IMR-90 (cell line): Measurements from ENCODE around the gene RIPOR3. TPM values are rescaled to one million over a fixed set of nuclear protein-coding genes. Genes with fewer than 3 reads are reported as not detected.
A peak's percentile ranks its signal among the peaks of the same experiment; 100 is the strongest.

ENCODE experiments used
- ATAC-seq: fragments of 200-7000 bp; cut with Tn5 transposase; 2 replicates; pipeline ENCODE4 v1.9.1; 2020; ENCODE audit warnings: low read depth, mild to moderate bottlenecking, moderate library complexity
- BruUV-seq: library from RNA; stranded (reverse); fragments of 400-500 nt; replicated peaks from 2 replicates; lab custom pipeline; 2021; lab: Mats Ljungman, UMichigan
- CTCF ChIA-PET: fragments of 300-600 bp; formaldehyde crosslinking; extraction: SDS; loops from one replicate; lab custom pipeline; 2021; ENCODE audit warnings: antibody characterized with exemption; lab: Yijun Ruan, JAX
- POLR2A ChIA-PET: fragments of 300-600 bp; sonication (Branson Sonifier 250); formaldehyde crosslinking; loops from one replicate; lab custom pipeline; 2022; ENCODE audit warnings: antibody characterized with exemption; ENCODE audit not compliant: unreplicated experiment; lab: Charles Lee
- DNase-seq: peaks from one replicate; pipeline ENCODE4 v3.0.0; 2013
- H2AFZ ChIP-seq: replicated peaks from 2 replicates; pipeline ENCODE3; 2013; ENCODE audit warnings: low read length, mild to moderate bottlenecking; ENCODE audit not compliant: poor library complexity
- H2AK5ac ChIP-seq: 2 replicates; pipeline ENCODE4 v1.6.1; 2013; ENCODE audit warnings: low read depth, low read length, inconsistent platforms
- H2AK9ac ChIP-seq: replicated peaks from 2 replicates; pipeline ENCODE3; 2013; ENCODE audit warnings: mild to moderate bottlenecking, low read depth, low read length, moderate library complexity; ENCODE audit not compliant: poor library complexity
- H2BK120ac ChIP-seq: 2 replicates; pipeline ENCODE4 v1.6.1; 2013; ENCODE audit warnings: low read depth, low read length, inconsistent platforms
- H2BK15ac ChIP-seq: 3 replicates; pipeline ENCODE4 v1.6.1; 2013; ENCODE audit warnings: low read depth, low read length, inconsistent platforms
- H2BK20ac ChIP-seq: 2 replicates; pipeline ENCODE4 v1.6.1; 2013; ENCODE audit warnings: low read depth, mild to moderate bottlenecking, inconsistent platforms, low read length, moderate library complexity
- H2BK5ac ChIP-seq: 2 replicates; pipeline ENCODE4 v1.6.1; 2013; ENCODE audit warnings: mild to moderate bottlenecking, low read depth, low read length, inconsistent platforms; ENCODE audit not compliant: poor library complexity, severe bottlenecking
- H3K14ac ChIP-seq: replicated peaks from 2 replicates; pipeline ENCODE4 v1.6.1; 2013; ENCODE audit warnings: low read depth, low read length, inconsistent platforms
- H3K18ac ChIP-seq: 2 replicates; pipeline ENCODE4 v1.6.1; 2013; ENCODE audit warnings: low read depth, low read length, control low read depth
- H3K23ac ChIP-seq: 2 replicates; pipeline ENCODE4 v1.6.1; 2013; ENCODE audit warnings: low read depth, low read length, inconsistent platforms
- H3K27ac ChIP-seq: 2 replicates; pipeline ENCODE4 v1.5.1; 2013; ENCODE audit warnings: mild to moderate bottlenecking, control low read depth, low read length; ENCODE audit not compliant: insufficient read depth
- H3K27me3 ChIP-seq: 2 replicates; pipeline ENCODE4 v1.6.1; 2013; ENCODE audit warnings: low read length; ENCODE audit not compliant: control insufficient read depth, insufficient read depth
- H3K36me3 ChIP-seq: 2 replicates; pipeline ENCODE4 v1.6.1; 2013; ENCODE audit warnings: low read length, mixed read lengths; ENCODE audit not compliant: control insufficient read depth, insufficient read depth
- H3K4ac ChIP-seq: 2 replicates; pipeline ENCODE4 v1.6.1; 2013; ENCODE audit warnings: low read depth, low read length, inconsistent platforms
- H3K4me1 ChIP-seq: 2 replicates; pipeline ENCODE4 v1.6.1; 2013; ENCODE audit warnings: low read length, mixed read lengths; ENCODE audit not compliant: control insufficient read depth, insufficient read depth
- H3K4me2 ChIP-seq: 2 replicates; pipeline ENCODE4 v1.6.1; 2013; ENCODE audit warnings: low read depth, mild to moderate bottlenecking, control low read depth, low read length, moderate library complexity
- H3K4me3 ChIP-seq: 2 replicates; pipeline ENCODE4 v1.5.1; 2013; ENCODE audit warnings: low read depth, mild to moderate bottlenecking, control low read depth, low read length, moderate library complexity; ENCODE audit not compliant: insufficient read depth
- H3K56ac ChIP-seq: 2 replicates; pipeline ENCODE4 v1.6.1; 2013; ENCODE audit warnings: low read length, inconsistent platforms; ENCODE audit not compliant: insufficient read depth; ENCODE audit errors: extremely low read depth
- H3K79me1 ChIP-seq, 2 experiments: 2 replicates each; pipeline ENCODE4 v1.6.1; 2013; ENCODE audit warnings: low read length in 2 of 2, inconsistent platforms in 1 of 2, low read depth in 1 of 2
- H3K9ac ChIP-seq: 2 replicates; pipeline ENCODE4 v1.6.1; 2013; ENCODE audit warnings: low read depth, low read length, control low read depth
- H3K9me1 ChIP-seq: 2 replicates; pipeline ENCODE4 v1.6.1; 2013; ENCODE audit warnings: low read length, inconsistent platforms; ENCODE audit not compliant: insufficient read depth
- H3K9me3 ChIP-seq: 2 replicates; pipeline ENCODE4 v1.6.1; 2013; ENCODE audit warnings: low read length; ENCODE audit not compliant: control insufficient read depth, insufficient read depth
- H4K20me1 ChIP-seq: 2 replicates; pipeline ENCODE4 v1.6.1; 2013; ENCODE audit warnings: low read length, inconsistent platforms; ENCODE audit not compliant: insufficient read depth
- H4K5ac ChIP-seq: 2 replicates; pipeline ENCODE4 v1.6.1; 2013; ENCODE audit warnings: mild to moderate bottlenecking, low read depth, low read length, control low read depth
- H4K8ac ChIP-seq, 2 experiments: 2 replicates each; pipeline ENCODE4 v1.6.1; 2013; ENCODE audit warnings: low read depth in 2 of 2, low read length in 2 of 2, control low read depth in 1 of 2, inconsistent platforms in 1 of 2
- H4K91ac ChIP-seq: 2 replicates; pipeline ENCODE4 v1.6.1; 2013; ENCODE audit warnings: low read depth, low read length, inconsistent platforms; ENCODE audit not compliant: insufficient read depth
- BHLHE40 ChIP-seq: fragments of 150-350 bp; IDR thresholded peaks from 2 replicates; pipeline ENCODE4 v1.6.1; 2016; ENCODE audit warnings: mild to moderate bottlenecking, low read depth, low read length
- CEBPB ChIP-seq: IDR thresholded peaks from 2 replicates; pipeline ENCODE4 v1.6.1; 2012; ENCODE audit warnings: low read depth, low read length, improper control_type of control experiment
- CHD1 ChIP-seq: IDR thresholded peaks from 2 replicates; pipeline ENCODE4 v1.6.1; 2012; ENCODE audit warnings: low read depth, low read length, improper control_type of control experiment
- FOS ChIP-seq: fragments of 150-350 bp; IDR thresholded peaks from 2 replicates; pipeline ENCODE4 v1.6.1; 2016; ENCODE audit warnings: low read depth, low read length
- MAFK ChIP-seq: IDR thresholded peaks from 2 replicates; pipeline ENCODE4 v1.6.1; 2012; ENCODE audit warnings: low read depth, low read length, improper control_type of control experiment
- MXI1 ChIP-seq: IDR thresholded peaks from 2 replicates; pipeline ENCODE4 v1.6.1; 2012; ENCODE audit warnings: low read depth, mild to moderate bottlenecking, low read length, moderate library complexity, borderline replicate concordance
- NFE2L2 ChIP-seq: fragments of 150-350 bp; IDR thresholded peaks from 2 replicates; pipeline ENCODE4 v1.6.1; 2016; ENCODE audit warnings: low read depth, mild to moderate bottlenecking, low read length
- POLR2A ChIP-seq: IDR thresholded peaks from 2 replicates; pipeline ENCODE4 v1.6.1; 2012; ENCODE audit warnings: mild to moderate bottlenecking, low read depth, low read length
- RAD21 ChIP-seq: IDR thresholded peaks from 2 replicates; pipeline ENCODE4 v1.6.1; 2012; ENCODE audit warnings: low read length, improper control_type of control experiment
- RFX5 ChIP-seq: IDR thresholded peaks from 2 replicates; pipeline ENCODE4 v1.8.0; 2012; ENCODE audit warnings: low read depth, mild to moderate bottlenecking, low read length, moderate library complexity
- whole genome bisulfite sequencing, 2 experiments: methylation state at CpG; one replicate each; pipeline versions ENCODE4 v1.1.5 to v1.1.7; 2013; ENCODE audit warnings: missing lambda C conversion rate in 2 of 2; ENCODE audit not compliant: insufficient read length in 1 of 2; ENCODE audit errors: extremely low coverage in 2 of 2; 5-methylcytosine and 5-hydroxymethylcytosine counted together
- dilution Hi-C: fragments of 300-500 bp; cut with HindIII; formaldehyde crosslinking; loops from one replicate; pipeline ENCODE4 v1.14.3; 2018; ENCODE audit warnings: low sequenced_read_pairs; ENCODE audit not compliant: unreplicated experiment
- in situ Hi-C: fragments of 300-500 bp; cut with MboI; formaldehyde crosslinking; loops from 3 replicates; pipeline ENCODE4 v1.14.3; 2019; ENCODE audit warnings: low sequenced_read_pairs, inconsistent platforms, mixed read lengths
- intact Hi-C: fragments of 100-400 bp; cut with micrococcal nuclease; formaldehyde crosslinking; loops from 2 replicates; pipeline ENCODE4 v1.10.0; 2022
- polyA plus RNA-seq, 3 experiments: library from polyadenylated mRNA; depleted of rRNA; stranded (reverse); fragments of >200 nt; gene quantifications; 2 replicates each; pipeline ENCODE4 v1.2.3, GENCODE V29; 2012; ENCODE audit warnings: low replicate concordance in 1 of 3
- total RNA-seq: library from RNA; depleted of rRNA; stranded (reverse); fragments of >200 nt; gene quantifications from 2 replicates; pipeline ENCODE4 v1.2.3, GENCODE V29; 2012
- TF ChIP-seq, protein P1 (sequence below): conservative IDR thresholded peaks from 2 replicates; pipeline ENCODE4 v1.5.1; 2012; ENCODE audit warnings: mild to moderate bottlenecking, low read depth, low read length, improper control_type of control experiment
- TF ChIP-seq, protein P2 (sequence below): fragments of 150-350 bp; IDR thresholded peaks from 2 replicates; pipeline ENCODE4 v1.6.1; 2017; ENCODE audit warnings: mild to moderate bottlenecking, antibody characterized with exemption, low read length, low read depth
- TF ChIP-seq, protein P3 (sequence below): fragments of 150-350 bp; IDR thresholded peaks from 2 replicates; pipeline ENCODE4 v1.6.1; 2016; ENCODE audit warnings: low read depth, mild to moderate bottlenecking, low read length, moderate library complexity, borderline replicate concordance

Gene RIPOR3
- total and polyA plus RNA-seq, 2 of the 4 experiments (the other 2 are of a cell fraction) = 0.54 to 1.7 TPM

DNA sequence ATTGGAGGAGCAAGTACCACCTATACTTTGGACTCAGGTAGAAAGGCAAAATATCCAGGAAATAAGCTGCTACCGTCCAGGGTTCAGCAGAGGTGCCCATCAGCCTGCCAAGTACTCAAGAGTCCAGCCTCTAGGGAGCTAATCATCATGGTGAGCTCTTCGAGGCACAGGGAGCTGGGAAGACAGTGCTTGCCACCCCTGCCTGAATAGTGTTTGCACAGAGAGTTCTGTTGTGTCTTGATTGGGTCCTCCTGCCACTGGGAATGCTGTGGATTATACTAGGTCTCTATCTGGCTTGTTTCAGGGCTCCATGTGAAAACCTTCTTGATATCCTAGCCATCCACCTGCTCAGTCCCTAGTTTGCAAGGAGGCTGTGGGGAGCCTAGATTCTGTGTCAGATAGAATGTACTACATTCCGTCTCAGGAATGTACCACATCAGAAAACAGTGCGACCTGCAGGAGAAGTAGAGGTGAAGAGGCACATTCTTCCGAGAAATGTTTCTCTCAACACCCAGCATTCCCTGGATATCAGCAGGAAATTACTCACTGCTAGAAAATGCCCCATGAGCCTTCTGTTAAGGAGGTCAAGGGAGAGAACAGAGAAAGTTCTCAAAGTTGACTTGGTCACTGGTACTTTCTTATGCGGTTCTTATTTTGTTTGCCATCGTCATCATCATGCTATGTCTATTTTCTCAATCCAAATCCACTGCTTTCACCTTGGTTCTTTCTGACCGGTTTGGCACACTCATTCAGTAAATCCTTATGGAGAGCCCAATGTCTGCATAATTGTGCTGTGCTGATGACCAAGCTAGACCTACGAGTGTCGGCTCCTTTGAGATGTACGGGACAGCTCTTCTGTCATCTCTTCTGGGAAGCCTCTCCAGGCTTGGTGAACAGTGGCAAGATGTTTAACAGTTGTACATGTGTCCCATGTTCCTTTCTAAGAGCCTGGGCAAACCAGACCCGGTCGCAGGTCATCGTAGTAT lies 150.4 kb downstream of the RIPOR3 start:
- peak overlapping the region; percentile 97 for H2AK5ac ChIP-seq
- H3K9ac ChIP-seq = peak overlapping the region; percentile 21
- H3K4ac ChIP-seq = peak overlapping the region; percentile 95
- peaks cover 21% of the 10 kb centered on the region for H4K20me1 ChIP-seq
- peak overlapping the region; percentile 60 for H3K4me2 ChIP-seq
- peak overlapping the region; percentile 97 for H3K18ac ChIP-seq
- H2BK20ac ChIP-seq = peak overlapping the region; percentile 94
- H2AFZ ChIP-seq = peak overlapping the region; percentile 67
- peaks cover 30% of the 10 kb centered on the region for H3K4me1 ChIP-seq
- peak overlapping the region; percentile 93 for H2AK9ac ChIP-seq
- H4K91ac ChIP-seq = peak overlapping the region; percentile 95
- peaks cover 26% of the 10 kb centered on the region for H3K9me1 ChIP-seq
- no peak overlapping the region; the same call in 1 of the 2 replicates for H3K4me3 ChIP-seq
- peak overlapping the region; percentile 99 for H2BK5ac ChIP-seq
- ATAC-seq (peak; percentile 81), DNase-seq (peak; percentile 93)
- BruUV-seq = no TSS peak
- peak overlapping the region; percentile 68 for H3K56ac ChIP-seq
- ChIA-PET CTCF (no interaction called here), POLR2A (interaction anchor here (0.7 kb wide), 1 partner anchor 66 kb away, joined by 3 read pairs; no protein-coding TSS in a partner anchor)
- peak overlapping the region; percentile 96 for H2BK120ac ChIP-seq
- H2BK15ac ChIP-seq = peak overlapping the region; percentile 90
- in situ Hi-C loops (no loop called here), intact Hi-C loops (no loop called here), dilution Hi-C loops (no loop called here)
- H3K14ac ChIP-seq = peak overlapping the region; percentile 89
- peak overlapping the region; percentile 92 for H4K5ac ChIP-seq
- H3K79me1 ChIP-seq = peaks cover 38 to 78% of the 10 kb centered on the region in 2 experiments
- WGBS, 2 experiments = 93% methylated on average over 3 of the region's 14 CpGs; no CpG with 5 or more reads in 1 of the 2 experiments
- peak overlapping the region; percentile 97 for H3K23ac ChIP-seq
- H4K8ac ChIP-seq = peak overlapping the region; percentile 34 to 94
- peak overlapping the region; percentile 96 for H3K27ac ChIP-seq
- no peaks in the 10 kb centered on the region for H3K27me3 ChIP-seq
- H3K36me3 ChIP-seq = peaks cover 9% of the 10 kb centered on the region
- no peaks in the 10 kb centered on the region for H3K9me3 ChIP-seq
- peak; percentile 57; the same call in 1 of the 2 replicates for TF ChIP-seq BHLHE40
- TF ChIP-seq RAD21 = no peak
- peak; percentile 11; the same call in 1 of the 2 replicates for TF ChIP-seq MAFK
- TF ChIP-seq, protein P1, sequence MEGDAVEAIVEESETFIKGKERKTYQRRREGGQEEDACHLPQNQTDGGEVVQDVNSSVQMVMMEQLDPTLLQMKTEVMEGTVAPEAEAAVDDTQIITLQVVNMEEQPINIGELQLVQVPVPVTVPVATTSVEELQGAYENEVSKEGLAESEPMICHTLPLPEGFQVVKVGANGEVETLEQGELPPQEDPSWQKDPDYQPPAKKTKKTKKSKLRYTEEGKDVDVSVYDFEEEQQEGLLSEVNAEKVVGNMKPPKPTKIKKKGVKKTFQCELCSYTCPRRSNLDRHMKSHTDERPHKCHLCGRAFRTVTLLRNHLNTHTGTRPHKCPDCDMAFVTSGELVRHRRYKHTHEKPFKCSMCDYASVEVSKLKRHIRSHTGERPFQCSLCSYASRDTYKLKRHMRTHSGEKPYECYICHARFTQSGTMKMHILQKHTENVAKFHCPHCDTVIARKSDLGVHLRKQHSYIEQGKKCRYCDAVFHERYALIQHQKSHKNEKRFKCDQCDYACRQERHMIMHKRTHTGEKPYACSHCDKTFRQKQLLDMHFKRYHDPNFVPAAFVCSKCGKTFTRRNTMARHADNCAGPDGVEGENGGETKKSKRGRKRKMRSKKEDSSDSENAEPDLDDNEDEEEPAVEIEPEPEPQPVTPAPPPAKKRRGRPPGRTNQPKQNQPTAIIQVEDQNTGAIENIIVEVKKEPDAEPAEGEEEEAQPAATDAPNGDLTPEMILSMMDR = 0 out of 2 replicates have a peak, but pooled peaks have one; percentile 13
- no peak for TF ChIP-seq POLR2A
- TF ChIP-seq, protein P2, sequence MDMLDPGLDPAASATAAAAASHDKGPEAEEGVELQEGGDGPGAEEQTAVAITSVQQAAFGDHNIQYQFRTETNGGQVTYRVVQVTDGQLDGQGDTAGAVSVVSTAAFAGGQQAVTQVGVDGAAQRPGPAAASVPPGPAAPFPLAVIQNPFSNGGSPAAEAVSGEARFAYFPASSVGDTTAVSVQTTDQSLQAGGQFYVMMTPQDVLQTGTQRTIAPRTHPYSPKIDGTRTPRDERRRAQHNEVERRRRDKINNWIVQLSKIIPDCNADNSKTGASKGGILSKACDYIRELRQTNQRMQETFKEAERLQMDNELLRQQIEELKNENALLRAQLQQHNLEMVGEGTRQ = no peak
- no peak for TF ChIP-seq RFX5
- TF ChIP-seq CEBPB = no peak
- TF ChIP-seq FOS = peak; percentile 57; the same call in 1 of the 2 replicates
- TF ChIP-seq NFE2L2 = no peak
- TF ChIP-seq CHD1 = no peak; the same call in 1 of the 2 replicates
- TF ChIP-seq, protein P3, sequence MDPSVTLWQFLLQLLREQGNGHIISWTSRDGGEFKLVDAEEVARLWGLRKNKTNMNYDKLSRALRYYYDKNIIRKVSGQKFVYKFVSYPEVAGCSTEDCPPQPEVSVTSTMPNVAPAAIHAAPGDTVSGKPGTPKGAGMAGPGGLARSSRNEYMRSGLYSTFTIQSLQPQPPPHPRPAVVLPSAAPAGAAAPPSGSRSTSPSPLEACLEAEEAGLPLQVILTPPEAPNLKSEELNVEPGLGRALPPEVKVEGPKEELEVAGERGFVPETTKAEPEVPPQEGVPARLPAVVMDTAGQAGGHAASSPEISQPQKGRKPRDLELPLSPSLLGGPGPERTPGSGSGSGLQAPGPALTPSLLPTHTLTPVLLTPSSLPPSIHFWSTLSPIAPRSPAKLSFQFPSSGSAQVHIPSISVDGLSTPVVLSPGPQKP = no peak
- TF ChIP-seq MXI1 = no peak
